ENCODE data around the gene FAU. TPM values are rescaled to one million over a fixed set of nuclear protein-coding genes. Genes with fewer than 3 reads are reported as not detected.

Gene FAU
- total and polyA plus RNA-seq, 9 of the 15 experiments (the other 6 are each of a cell fraction or from before 2014, with no cell fraction given) = 433 to 1,827 (median 942) TPM

DNA sequence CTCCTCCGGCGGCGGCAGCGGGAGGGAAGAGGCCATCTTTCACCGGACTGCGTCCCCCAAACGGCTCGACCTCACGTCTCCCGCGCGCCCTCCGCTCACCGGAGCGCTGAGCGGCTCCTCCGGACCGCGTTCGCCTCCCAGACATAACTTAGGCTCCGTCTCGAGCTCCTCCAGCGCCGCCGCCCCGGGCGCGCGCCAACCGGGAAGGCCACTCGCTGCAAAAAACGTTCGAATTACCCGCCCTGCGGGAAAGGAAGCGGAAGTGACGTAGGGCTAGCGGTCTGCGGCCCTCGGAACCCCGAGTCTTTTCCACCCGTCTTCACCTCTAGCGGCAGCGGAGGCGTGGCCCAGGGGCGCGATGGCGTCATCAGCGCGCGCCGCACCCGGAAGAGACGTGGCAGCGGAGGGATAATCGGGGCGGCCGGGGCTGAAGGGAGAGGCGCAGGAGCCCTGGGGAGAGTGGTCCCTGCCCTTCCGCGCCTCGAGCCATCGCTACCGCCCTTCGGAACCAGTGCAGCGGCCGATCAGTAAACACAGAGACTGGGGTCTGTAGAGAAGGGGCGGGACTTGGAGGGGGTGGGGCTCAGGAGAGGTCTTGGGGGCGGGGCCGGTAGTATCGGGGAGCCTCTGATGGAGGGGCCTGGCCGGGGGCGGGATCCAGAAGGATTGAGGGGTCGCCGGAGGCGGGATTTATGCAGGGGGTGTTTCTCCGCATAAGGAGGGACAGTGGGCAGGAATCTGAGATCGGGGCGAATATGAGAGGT lies 37.9 kb downstream of the FAU start, which contains the start of the genes CDCA5 and ZFPL1 (continued):
- TF ChIP-seq, protein P1, sequence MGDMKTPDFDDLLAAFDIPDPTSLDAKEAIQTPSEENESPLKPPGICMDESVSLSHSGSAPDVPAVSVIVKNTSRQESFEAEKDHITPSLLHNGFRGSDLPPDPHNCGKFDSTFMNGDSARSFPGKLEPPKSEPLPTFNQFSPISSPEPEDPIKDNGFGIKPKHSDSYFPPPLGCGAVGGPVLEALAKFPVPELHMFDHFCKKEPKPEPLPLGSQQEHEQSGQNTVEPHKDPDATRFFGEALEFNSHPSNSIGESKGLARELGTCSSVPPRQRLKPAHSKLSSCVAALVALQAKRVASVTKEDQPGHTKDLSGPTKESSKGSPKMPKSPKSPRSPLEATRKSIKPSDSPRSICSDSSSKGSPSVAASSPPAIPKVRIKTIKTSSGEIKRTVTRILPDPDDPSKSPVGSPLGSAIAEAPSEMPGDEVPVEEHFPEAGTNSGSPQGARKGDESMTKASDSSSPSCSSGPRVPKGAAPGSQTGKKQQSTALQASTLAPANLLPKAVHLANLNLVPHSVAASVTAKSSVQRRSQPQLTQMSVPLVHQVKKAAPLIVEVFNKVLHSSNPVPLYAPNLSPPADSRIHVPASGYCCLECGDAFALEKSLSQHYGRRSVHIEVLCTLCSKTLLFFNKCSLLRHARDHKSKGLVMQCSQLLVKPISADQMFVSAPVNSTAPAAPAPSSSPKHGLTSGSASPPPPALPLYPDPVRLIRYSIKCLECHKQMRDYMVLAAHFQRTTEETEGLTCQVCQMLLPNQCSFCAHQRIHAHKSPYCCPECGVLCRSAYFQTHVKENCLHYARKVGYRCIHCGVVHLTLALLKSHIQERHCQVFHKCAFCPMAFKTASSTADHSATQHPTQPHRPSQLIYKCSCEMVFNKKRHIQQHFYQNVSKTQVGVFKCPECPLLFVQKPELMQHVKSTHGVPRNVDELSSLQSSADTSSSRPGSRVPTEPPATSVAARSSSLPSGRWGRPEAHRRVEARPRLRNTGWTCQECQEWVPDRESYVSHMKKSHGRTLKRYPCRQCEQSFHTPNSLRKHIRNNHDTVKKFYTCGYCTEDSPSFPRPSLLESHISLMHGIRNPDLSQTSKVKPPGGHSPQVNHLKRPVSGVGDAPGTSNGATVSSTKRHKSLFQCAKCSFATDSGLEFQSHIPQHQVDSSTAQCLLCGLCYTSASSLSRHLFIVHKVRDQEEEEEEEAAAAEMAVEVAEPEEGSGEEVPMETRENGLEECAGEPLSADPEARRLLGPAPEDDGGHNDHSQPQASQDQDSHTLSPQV (IDR thresholded peaks at IDR 0.05) = no peak
- TF ChIP-seq, protein P2, sequence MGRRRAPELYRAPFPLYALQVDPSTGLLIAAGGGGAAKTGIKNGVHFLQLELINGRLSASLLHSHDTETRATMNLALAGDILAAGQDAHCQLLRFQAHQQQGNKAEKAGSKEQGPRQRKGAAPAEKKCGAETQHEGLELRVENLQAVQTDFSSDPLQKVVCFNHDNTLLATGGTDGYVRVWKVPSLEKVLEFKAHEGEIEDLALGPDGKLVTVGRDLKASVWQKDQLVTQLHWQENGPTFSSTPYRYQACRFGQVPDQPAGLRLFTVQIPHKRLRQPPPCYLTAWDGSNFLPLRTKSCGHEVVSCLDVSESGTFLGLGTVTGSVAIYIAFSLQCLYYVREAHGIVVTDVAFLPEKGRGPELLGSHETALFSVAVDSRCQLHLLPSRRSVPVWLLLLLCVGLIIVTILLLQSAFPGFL (CRISPR knock-in tag; IDR thresholded peaks at IDR 0.05) = no peak
- no peak for TF ChIP-seq MCM7 (IDR thresholded peaks at IDR 0.05)
- TF ChIP-seq, protein P3, sequence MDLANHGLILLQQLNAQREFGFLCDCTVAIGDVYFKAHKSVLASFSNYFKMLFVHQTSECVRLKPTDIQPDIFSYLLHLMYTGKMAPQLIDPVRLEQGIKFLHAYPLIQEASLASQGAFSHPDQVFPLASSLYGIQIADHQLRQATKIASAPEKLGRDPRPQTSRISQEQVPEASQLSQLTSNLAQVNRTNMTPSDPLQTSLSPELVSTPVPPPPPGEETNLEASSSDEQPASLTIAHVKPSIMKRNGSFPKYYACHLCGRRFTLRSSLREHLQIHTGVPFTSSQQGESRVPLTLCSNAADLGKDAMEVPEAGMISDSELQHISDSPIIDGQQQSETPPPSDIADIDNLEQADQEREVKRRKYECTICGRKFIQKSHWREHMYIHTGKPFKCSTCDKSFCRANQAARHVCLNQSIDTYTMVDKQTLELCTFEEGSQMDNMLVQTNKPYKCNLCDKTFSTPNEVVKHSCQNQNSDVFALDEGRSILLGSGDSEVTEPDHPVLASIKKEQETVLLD (IDR thresholded peaks at IDR 0.05) = 0 out of 2 replicates have a peak, but pooled peaks have one; percentile 18
- peak; percentile 96; the same call in 1 of the 2 replicates for TF ChIP-seq NR1H2 (CRISPR knock-in tag; IDR thresholded peaks at IDR 0.05)
- peak; percentile 14 for TF ChIP-seq HNRNPLL (IDR thresholded peaks at IDR 0.05; ENCODE audit: low read depth, low read length, poor library complexity, severe bottlenecking)
- TF ChIP-seq BHLHE40 (IDR thresholded peaks at IDR 0.05; ENCODE audit: low read length) = peak; percentile 47
- TF ChIP-seq NR2C1 (IDR thresholded peaks at IDR 0.05) = peak; percentile 78
- peak; percentile 75 for TF ChIP-seq NR2C1 (tag; IDR thresholded peaks at IDR 0.05)
- TF ChIP-seq CBFA2T2 (conservative IDR thresholded peaks at IDR 0.05) = no peak
- TF ChIP-seq, protein P4, sequence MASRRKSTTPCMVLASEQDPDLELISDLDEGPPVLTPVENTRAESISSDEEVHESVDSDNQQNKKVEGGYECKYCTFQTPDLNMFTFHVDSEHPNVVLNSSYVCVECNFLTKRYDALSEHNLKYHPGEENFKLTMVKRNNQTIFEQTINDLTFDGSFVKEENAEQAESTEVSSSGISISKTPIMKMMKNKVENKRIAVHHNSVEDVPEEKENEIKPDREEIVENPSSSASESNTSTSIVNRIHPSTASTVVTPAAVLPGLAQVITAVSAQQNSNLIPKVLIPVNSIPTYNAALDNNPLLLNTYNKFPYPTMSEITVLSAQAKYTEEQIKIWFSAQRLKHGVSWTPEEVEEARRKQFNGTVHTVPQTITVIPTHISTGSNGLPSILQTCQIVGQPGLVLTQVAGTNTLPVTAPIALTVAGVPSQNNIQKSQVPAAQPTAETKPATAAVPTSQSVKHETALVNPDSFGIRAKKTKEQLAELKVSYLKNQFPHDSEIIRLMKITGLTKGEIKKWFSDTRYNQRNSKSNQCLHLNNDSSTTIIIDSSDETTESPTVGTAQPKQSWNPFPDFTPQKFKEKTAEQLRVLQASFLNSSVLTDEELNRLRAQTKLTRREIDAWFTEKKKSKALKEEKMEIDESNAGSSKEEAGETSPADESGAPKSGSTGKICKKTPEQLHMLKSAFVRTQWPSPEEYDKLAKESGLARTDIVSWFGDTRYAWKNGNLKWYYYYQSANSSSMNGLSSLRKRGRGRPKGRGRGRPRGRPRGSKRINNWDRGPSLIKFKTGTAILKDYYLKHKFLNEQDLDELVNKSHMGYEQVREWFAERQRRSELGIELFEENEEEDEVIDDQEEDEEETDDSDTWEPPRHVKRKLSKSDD (conservative IDR thresholded peaks at IDR 0.05; ENCODE audit: low read length) = no peak; the same call in 1 of the 2 replicates
